ENCODE data around the gene NTNG1. TPM values are rescaled to one million over a fixed set of nuclear protein-coding genes. Genes with fewer than 3 reads are reported as not detected.

NTNG1 gene
- total and polyA plus RNA-seq, 4 donors = 0.72 to 26.7 (median 3.9) TPM

- Histone ChIP-seq H3K27me3 (ENCODE audit: control insufficient read depth in 3 of 3, insufficient read depth in 3 of 3, low read length in 2 of 3) (no peaks in the 10 kb centered on the region), H3K36me3 (ENCODE audit: control insufficient read depth in 4 of 4, insufficient read depth in 4 of 4, low read length in 4 of 4) (no peaks in the 10 kb centered on the region), H3K9me3 (ENCODE audit: control insufficient read depth in 4 of 4, insufficient read depth in 3 of 4, low read length in 3 of 4) (no peaks in the 10 kb centered on the region), H3K9ac (ENCODE audit: insufficient read depth in 1 of 2, low read length in 2 of 2) (no peak overlapping the region), H3K4me1 (ENCODE audit: control insufficient read depth in 5 of 5, insufficient read depth in 5 of 5, low read length in 5 of 5) (peaks cover 0 to 12% (median 0%) of the 10 kb centered on the region in 5 donors), H3K27ac (ENCODE audit: low read depth in 1 of 2, low read length in 1 of 2) (no peak overlapping the region), H3K4me3 (no peak overlapping the region)
- DNase-seq (peak; percentile 27 to 80 (median 74)), ATAC-seq (ENCODE audit: insufficient read depth, low FRiP score) (peak; percentile 69)
- WGBS, 2 donors = 25 to 26% methylated on average over 6 of the region's 6 CpGs
- TF ChIP-seq CTCF (IDR thresholded peaks at IDR 0.05; ENCODE audit: control extremely low read depth, extremely low read depth) = peak; percentile 56
Measured at GRCh38 chr1:107529511-107530149, 388.8 kb downstream of the NTNG1 start.

GRCh38 chr1:107530543-107530942 is 389.7 kb downstream of the NTNG1 start:
- no peak for TF ChIP-seq CTCF (IDR thresholded peaks at IDR 0.05; ENCODE audit: control extremely low read depth, extremely low read depth)
- ATAC-seq (ENCODE audit: insufficient read depth, low FRiP score) (no peak), DNase-seq (no peak)
- peaks cover 0 to 12% (median 1%) of the 10 kb centered on the region in 5 donors for H3K4me1 ChIP-seq (ENCODE audit: control insufficient read depth in 5 of 5, insufficient read depth in 5 of 5, low read length in 5 of 5)
- 57 to 60% methylated on average over 6 of the region's 6 CpGs for WGBS, 2 donors
- H3K4me3 ChIP-seq = no peak overlapping the region
- no peak overlapping the region for H3K9ac ChIP-seq (ENCODE audit: insufficient read depth in 1 of 2, low read length in 2 of 2)
- H3K9me3 ChIP-seq (ENCODE audit: control insufficient read depth in 4 of 4, insufficient read depth in 3 of 4, low read length in 3 of 4) = no peaks in the 10 kb centered on the region
- H3K27me3 ChIP-seq (ENCODE audit: control insufficient read depth in 3 of 3, insufficient read depth in 3 of 3, low read length in 2 of 3) = no peaks in the 10 kb centered on the region
- no peaks in the 10 kb centered on the region for H3K36me3 ChIP-seq (ENCODE audit: control insufficient read depth in 4 of 4, insufficient read depth in 4 of 4, low read length in 4 of 4)
- H3K27ac ChIP-seq (ENCODE audit: low read depth in 1 of 2, low read length in 1 of 2) = no peak overlapping the region

GRCh38 chr1:107531065-107531908 is 390.4 kb downstream of the NTNG1 start:
- TF ChIP-seq CTCF (IDR thresholded peaks at IDR 0.05; ENCODE audit: control extremely low read depth, extremely low read depth) = no peak
- Histone ChIP-seq H3K9me3 (ENCODE audit: control insufficient read depth in 4 of 4, insufficient read depth in 3 of 4, low read length in 3 of 4) (no peaks in the 10 kb centered on the region), H3K27me3 (ENCODE audit: control insufficient read depth in 3 of 3, insufficient read depth in 3 of 3, low read length in 2 of 3) (no peaks in the 10 kb centered on the region), H3K4me3 (no peak overlapping the region), H3K9ac (ENCODE audit: insufficient read depth in 1 of 2, low read length in 2 of 2) (no peak overlapping the region), H3K4me1 (ENCODE audit: control insufficient read depth in 5 of 5, insufficient read depth in 5 of 5, low read length in 5 of 5) (peaks cover 0 to 19% (median 5%) of the 10 kb centered on the region in 5 donors), H3K36me3 (ENCODE audit: control insufficient read depth in 4 of 4, insufficient read depth in 4 of 4, low read length in 4 of 4) (no peaks in the 10 kb centered on the region), H3K27ac (ENCODE audit: low read depth in 1 of 2, low read length in 1 of 2) (no peak overlapping the region)
- DNase-seq (no peak), ATAC-seq (ENCODE audit: insufficient read depth, low FRiP score) (no peak)
- WGBS, 2 donors = 84 to 87% methylated on average over 12 of the region's 12 CpGs
